Inflammatory macrophage treated with lipopolysaccharide for 1 hour (primary cell): Measurements from ENCODE around the gene SAMD11.

Source experiments
- DNase-seq, 2 donors: peaks; one replicate each; pipeline ENCODE4 v3.0.0-alpha.2; 2020 to 2022

Gene SAMD11

GRCh38 chr1:905071-905749 is 18.5 kb upstream of the SAMD11 start:
- DNase-seq: peak; percentile 47 to 49

GRCh38 chr1:905811-906599 is 17.7 kb upstream of the SAMD11 start:
- no peak for DNase-seq

- DNase-seq: peak; percentile 77 to 82
These were observed 16.9 kb upstream of the SAMD11 start for GRCh38 chr1:906600-907420.

- no peak for DNase-seq
These were observed 15.9 kb upstream of the SAMD11 start for GRCh38 chr1:907611-908451.

- DNase-seq: no peak
These were observed 15.1 kb upstream of the SAMD11 start for GRCh38 chr1:908661-909060.

GRCh38 chr1:909861-910310 is 13.8 kb upstream of the SAMD11 start:
- no peak for DNase-seq

- no peak for DNase-seq
These were observed 13.3 kb upstream of the SAMD11 start for GRCh38 chr1:910311-910880.

- DNase-seq: no peak
These were observed 12.6 kb upstream of the SAMD11 start for GRCh38 chr1:910881-911721.

GRCh38 chr1:911875-912739 is 11.6 kb upstream of the SAMD11 start:
- DNase-seq: no peak

- peak in 1 of 2 donors; percentile 23 for DNase-seq
These were observed 10.9 kb upstream of the SAMD11 start for GRCh38 chr1:912740-913301.

GRCh38 chr1:913491-914130 is 10.1 kb upstream of the SAMD11 start:
- no peak for DNase-seq

- no peak for DNase-seq
These were observed 9.4 kb upstream of the SAMD11 start for GRCh38 chr1:914131-914890.

- DNase-seq: no peak
These were observed 8.8 kb upstream of the SAMD11 start for GRCh38 chr1:914891-915280.

- no peak for DNase-seq
These were observed 8.2 kb upstream of the SAMD11 start for GRCh38 chr1:915295-916172.

- peak in 1 of 2 donors; percentile 42 for DNase-seq
These were observed 7.3 kb upstream of the SAMD11 start for GRCh38 chr1:916173-917075.

- DNase-seq: no peak
These were observed 6.7 kb upstream of the SAMD11 start for GRCh38 chr1:917076-917459.
